ENCODE data around the gene TRIM31.
"Not testable (repeated sequence)": the region's sequence is repeated elsewhere in the genome, so short reads cannot be mapped to it uniquely, and the experiment has no call there.

TRIM31 gene

GRCh38 chr6:30149234-30149633 lies 36.3 kb upstream of the TRIM31 start:
- no peak for DNase-seq

- no peak for DNase-seq
Observed at GRCh38 chr6:30147096-30147495, 34.2 kb upstream of the TRIM31 start.

GRCh38 chr6:30145818-30146217 lies 32.9 kb upstream of the TRIM31 start:
- DNase-seq, result no peak

GRCh38 chr6:30144811-30145210 lies 31.9 kb upstream of the TRIM31 start:
- DNase-seq, result no peak

- DNase-seq, result no peak
Observed at GRCh38 chr6:30143780-30144179, 30.9 kb upstream of the TRIM31 start.

- DNase-seq, result no peak
Observed at GRCh38 chr6:30142665-30143064, 29.8 kb upstream of the TRIM31 start.

- DNase-seq, result not testable (repeated sequence)
Observed at GRCh38 chr6:30140240-30140639, 27.4 kb upstream of the TRIM31 start.

GRCh38 chr6:30136570-30137286 lies 23.8 kb upstream of the TRIM31 start:
- DNase-seq, result no peak

- no peak for DNase-seq
Observed at GRCh38 chr6:30135757-30136156, 22.9 kb upstream of the TRIM31 start, which contains the start of gene TRIM40. TRIM40 (plus strand) TSS chr6:30136140; CDS start chr6:30137037, 897 bp downstream.

GRCh38 chr6:30135147-30135546 lies 22.3 kb upstream of the TRIM31 start:
- no peak for DNase-seq

GRCh38 chr6:30131947-30132497 lies 19.1 kb upstream of the TRIM31 start:
- no peak for DNase-seq

- peak; percentile 76 for DNase-seq
Observed at GRCh38 chr6:30130887-30131862, 18.3 kb upstream of the TRIM31 start.

GRCh38 chr6:30130179-30130679 lies 17.3 kb upstream of the TRIM31 start:
- DNase-seq, result no peak

GRCh38 chr6:30129265-30130178 lies 16.6 kb upstream of the TRIM31 start:
- DNase-seq, result no peak

- no peak for DNase-seq
Observed at GRCh38 chr6:30127238-30128093, 14.6 kb upstream of the TRIM31 start.

- DNase-seq, result no peak
Observed at GRCh38 chr6:30122515-30122914, 9.6 kb upstream of the TRIM31 start.

GRCh38 chr6:30121446-30122366 lies 8.8 kb upstream of the TRIM31 start:
- DNase-seq, result no peak

- DNase-seq, result not testable (repeated sequence)
Observed at GRCh38 chr6:30118691-30119090, 5.8 kb upstream of the TRIM31 start.

- no peak for DNase-seq
Observed at GRCh38 chr6:30116724-30117123, 3.8 kb upstream of the TRIM31 start.

GRCh38 chr6:30113841-30114240 lies 951 bp upstream of the TRIM31 start:
- DNase-seq, result no peak

All from NCI-H2227 treated with DMSO at 0.1 percent for 48 hours (cell line).